GM10266 (cell line): ENCODE results near the gene CRLF1.
"Not testable (repeated sequence)": the region's sequence is repeated elsewhere in the genome, so short reads cannot be mapped to it uniquely, and the experiment has no call there.

Source experiments
- DNase-seq: peaks from one replicate; pipeline ENCODE4 v3.0.0; 2012; ENCODE audit errors: extremely low spot score
- TF ChIP-seq, protein P1 (sequence below): IDR thresholded peaks from 2 replicates; pipeline ENCODE4 v1.5.1; 2012; ENCODE audit warnings: mild to moderate bottlenecking, low read depth; ENCODE audit not compliant: control insufficient read depth, insufficient read depth; ENCODE audit errors: missing control alignments

Gene CRLF1

DNA sequence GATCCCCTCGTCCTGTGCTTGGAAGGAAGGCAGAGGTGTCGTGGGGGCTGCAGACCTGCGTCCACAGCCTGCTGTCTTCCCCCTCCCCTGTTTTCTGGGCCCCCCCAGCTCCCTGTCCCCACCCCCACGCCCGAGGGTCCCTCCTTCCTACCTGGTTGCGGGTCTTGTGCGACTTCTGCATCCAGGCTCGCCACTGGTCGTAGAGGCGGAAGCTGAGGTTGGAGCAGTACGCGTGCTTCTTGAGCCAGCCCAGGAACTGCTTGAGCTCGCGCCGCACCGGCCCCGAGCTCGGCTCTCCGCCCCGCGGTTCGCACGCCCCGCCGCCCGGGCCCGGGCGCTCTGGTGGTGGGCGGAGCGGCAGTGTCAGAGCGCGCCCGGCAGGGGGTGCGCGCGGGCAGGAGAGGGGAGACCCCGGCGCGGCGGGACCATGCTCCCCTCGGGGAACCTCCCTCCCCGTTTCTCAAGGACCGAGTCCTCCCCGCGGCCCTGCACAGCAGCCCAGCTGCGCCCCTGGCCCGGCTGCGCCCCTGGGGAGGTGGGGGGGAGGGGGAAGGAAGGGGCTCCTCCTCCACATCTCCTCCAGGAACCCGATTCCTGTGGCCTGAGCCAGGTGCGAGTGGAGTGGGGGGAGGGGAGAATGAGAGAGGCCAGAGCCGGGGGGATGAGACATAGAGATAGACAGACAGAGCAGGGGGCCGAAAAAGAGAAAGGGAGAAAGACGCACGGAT is 12.3 kb downstream of the CRLF1 start:
- TF ChIP-seq, protein P1, sequence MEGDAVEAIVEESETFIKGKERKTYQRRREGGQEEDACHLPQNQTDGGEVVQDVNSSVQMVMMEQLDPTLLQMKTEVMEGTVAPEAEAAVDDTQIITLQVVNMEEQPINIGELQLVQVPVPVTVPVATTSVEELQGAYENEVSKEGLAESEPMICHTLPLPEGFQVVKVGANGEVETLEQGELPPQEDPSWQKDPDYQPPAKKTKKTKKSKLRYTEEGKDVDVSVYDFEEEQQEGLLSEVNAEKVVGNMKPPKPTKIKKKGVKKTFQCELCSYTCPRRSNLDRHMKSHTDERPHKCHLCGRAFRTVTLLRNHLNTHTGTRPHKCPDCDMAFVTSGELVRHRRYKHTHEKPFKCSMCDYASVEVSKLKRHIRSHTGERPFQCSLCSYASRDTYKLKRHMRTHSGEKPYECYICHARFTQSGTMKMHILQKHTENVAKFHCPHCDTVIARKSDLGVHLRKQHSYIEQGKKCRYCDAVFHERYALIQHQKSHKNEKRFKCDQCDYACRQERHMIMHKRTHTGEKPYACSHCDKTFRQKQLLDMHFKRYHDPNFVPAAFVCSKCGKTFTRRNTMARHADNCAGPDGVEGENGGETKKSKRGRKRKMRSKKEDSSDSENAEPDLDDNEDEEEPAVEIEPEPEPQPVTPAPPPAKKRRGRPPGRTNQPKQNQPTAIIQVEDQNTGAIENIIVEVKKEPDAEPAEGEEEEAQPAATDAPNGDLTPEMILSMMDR = peak; percentile 92
- DNase-seq = peak; percentile 97

DNA sequence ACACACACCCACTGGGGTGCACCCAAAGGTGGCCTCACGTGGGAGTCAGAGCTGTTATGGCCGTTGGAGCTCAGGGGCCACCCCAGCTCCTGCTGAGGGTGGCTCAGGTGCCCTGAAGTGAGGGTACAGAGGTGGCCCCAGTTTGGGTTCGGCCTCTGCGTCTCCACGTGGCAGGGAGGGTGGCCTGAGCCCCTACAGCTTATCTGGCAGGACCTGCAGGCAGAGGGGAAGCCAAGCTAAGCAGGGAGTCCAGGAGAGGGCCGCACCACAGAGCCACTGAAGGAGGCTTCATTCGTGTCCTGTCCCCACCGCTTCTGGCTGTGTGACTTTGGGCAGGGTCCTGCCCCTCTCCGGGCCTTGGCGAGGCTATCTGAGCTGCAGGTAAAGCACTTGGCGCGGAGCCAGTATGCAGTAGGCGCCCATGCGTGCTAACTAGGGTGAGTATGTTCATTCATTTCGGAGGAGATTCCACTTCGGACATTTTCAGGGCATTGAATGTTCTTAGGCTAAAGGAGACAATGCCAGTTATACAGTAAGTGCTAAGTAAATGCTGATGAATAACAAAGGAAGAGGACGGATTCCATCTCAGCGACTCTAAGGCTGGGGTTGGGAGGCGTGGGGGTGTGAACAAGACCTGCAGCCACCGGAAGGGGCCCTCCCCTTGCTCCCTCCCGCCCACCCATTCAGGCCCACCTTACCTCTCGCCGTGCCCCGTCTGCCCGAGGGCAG is 13.1 kb downstream of the CRLF1 start:
- DNase-seq = peak; percentile 57
- TF ChIP-seq, protein P1 = no peak

DNA sequence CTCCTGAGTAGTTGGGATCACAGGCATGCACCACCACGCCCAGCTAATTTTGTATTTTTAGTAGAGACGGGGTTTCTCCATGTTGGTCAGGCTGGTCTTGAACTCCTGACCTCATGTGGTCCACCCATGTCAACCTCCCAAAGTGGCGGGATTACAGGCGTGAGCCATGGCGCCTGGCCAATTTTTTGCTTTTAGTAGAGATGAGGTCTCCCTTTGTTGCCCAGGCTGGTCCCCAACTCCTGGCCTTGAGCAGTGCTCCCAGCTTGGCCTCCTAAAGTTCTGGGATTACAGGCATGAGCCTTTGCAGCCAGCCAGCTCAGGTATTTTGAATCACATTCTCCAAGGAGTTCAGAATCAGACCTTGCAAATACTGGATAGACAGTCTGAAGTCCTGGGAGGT is 13.9 kb downstream of the CRLF1 start:
- not testable (repeated sequence) for DNase-seq

DNA sequence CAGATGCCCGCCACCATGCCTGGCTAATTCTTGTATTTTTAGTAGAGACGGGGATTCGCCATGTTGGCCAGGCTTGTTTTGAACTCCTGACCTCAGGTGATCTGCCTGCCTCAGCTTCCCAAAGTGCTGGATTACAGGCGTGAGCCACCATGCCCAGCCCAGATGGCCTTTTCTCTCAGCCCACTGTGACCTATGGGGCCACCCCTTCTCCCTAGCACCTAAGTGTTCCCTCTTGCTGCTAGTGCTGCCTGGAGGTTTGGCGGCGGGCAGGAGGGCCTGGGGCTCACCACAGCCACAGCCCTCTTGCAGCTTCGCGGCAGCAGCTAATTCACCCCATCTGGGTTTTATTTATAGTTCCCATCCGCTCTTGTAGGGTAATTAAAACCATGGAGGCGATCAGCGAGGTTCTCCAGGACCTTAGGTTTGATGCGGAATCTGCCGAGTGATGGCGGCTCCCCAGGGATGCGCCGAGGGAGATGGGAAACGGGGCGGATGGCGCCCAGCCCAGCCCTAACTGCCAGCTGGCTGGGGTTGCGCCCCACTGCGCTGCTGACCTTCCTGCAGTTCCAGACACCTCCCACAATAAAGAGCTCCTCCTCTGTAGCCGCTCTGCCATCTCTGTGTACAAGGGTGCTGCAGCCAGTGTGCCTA is 14.7 kb downstream of the CRLF1 start:
- no peak for DNase-seq
- TF ChIP-seq, protein P1 = no peak

DNA sequence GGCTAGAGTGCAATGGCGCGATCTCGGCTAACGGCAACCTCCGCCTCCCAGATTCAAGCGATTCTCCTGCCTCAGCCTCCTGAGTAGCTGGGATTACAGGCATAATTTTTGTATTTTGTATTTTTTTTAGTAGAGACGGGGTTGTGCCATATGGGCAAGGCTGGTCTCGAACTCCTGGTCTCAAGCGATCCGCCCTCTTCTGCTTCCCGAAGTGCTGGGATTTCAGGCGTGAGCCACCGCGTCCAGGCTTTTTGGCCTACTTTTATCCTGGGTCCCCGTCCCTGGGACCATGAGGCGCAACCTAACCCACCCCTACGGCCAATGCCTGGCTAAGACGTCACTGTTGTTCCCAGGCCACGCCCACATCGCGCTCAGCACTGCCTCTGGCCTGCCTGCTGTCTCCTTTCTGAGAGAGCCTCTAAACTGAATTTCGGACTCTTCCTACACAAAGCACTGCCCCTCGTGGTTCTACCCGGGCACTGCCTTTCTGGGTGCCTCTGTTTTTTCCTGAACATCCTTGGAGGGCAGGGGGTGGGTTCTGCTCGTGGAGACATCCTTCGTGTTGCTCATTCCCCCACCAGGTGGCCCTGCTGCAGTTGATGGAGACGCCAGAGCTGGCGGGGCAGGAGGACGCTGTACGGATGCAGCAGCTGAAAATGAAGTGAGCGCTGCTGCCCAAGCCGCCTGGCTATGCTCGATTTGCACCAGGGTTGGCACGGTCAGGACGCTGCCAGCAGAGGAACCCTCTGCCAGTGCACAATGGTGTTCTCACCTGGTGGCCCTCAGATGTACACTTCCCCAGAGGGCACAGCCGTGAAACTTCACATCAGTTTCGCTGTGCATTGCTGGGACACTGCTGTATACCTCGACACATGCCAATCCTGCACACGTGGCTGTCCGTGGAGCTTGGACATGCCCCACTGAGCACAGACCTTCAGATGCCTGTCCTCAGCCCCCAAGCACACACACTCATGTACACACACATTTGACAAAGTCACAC is 16.0 kb downstream of the CRLF1 start:
- no peak for DNase-seq
- TF ChIP-seq, protein P1 = peak; percentile 7

DNA sequence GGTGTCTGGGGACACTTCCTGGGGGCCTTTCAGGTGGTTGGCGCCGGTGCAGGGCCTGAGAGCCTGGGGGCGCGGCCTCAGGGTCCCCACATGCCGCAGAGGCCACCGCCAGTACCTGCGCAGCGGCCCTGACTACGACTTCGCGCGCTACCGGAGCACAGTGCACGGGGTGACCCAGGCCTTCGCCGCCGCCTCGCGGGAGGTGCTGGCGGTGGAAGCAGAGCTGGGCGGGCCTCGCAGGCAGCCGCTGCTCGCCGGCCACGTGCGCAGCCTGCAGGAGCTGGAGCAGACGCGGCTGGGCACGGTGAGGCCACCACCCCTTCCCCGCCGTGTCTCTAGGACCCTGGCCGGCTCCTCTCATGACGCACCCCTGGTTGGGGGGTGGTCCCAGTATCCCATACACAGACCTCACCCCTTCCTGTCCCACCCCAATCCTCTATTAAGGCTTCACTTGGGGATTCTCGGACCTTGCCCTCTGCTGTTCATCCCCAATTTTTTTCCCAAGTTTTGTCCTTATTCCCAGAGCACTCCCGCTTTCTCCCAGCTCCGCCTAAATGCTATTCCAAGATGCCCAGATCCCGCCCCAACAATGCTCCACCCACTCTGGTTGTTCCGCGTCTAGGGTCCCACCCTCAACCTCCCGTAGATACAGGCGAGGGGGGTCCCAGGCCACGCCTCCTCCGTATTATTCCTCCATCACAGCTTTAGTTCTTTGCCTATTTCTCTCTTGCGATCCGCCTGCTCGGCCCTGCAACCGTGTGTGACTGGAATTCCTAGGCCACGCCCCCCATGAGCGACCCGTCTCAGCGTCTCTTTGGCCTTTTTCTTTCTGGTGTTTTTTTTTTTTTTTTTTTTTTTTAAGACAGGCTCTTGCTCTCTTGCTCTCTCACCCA is 17.0 kb downstream of the CRLF1 start:
- peak; percentile 84 for DNase-seq
- TF ChIP-seq, protein P1 = peak; percentile 11
